Mucosa of descending colon (tissue), 3 donors: Measurements from ENCODE around the gene ACBD4. TPM values are rescaled to one million over a fixed set of nuclear protein-coding genes. Genes with fewer than 3 reads are reported as not detected.

ENCODE experiments used
- ATAC-seq: fragments of 200-7000 bp; cut with Tn5 transposase; one replicate; pipeline ENCODE4 v1.9.1; 2020; ENCODE audit warnings: mild to moderate bottlenecking, moderate library complexity
- DNase-seq, 3 donors: peaks; one replicate each; pipeline ENCODE4 v3.0.0-alpha.2; 2020
- H3K36me3 ChIP-seq: fragments of 200-600 bp; one replicate; pipeline ENCODE4 v1.8.0; 2021; ENCODE audit warnings: low read depth, mild to moderate bottlenecking
- H3K4me1 ChIP-seq: fragments of 200-600 bp; one replicate; pipeline ENCODE4 v1.8.0; 2021; ENCODE audit warnings: low read depth, mild to moderate bottlenecking
- H3K4me3 ChIP-seq: fragments of 200-600 bp; one replicate; pipeline ENCODE4 v1.8.0; 2021; ENCODE audit warnings: mild to moderate bottlenecking
- H3K9me3 ChIP-seq: fragments of 200-600 bp; one replicate; pipeline ENCODE4 v1.8.0; 2021; ENCODE audit warnings: mild to moderate bottlenecking
- intact Hi-C, 2 donors: fragments of 100-400 bp; cut with DNase I in 1 of 2; cut with micrococcal nuclease in 1 of 2; formaldehyde crosslinking; loops; one replicate each; pipeline versions ENCODE4 v1.11.0 to v1.11.1; 2022; cut with DNase I, micrococcal nuclease
- total RNA-seq, 3 donors: library from RNA; stranded (reverse); fragmentation: NEBNext Ultra II Directional in 2 of 3; extraction: Animal tissue kit (Norgen Biotek cat#: 25700) in 2 of 3; gene quantifications; one replicate each; pipeline versions ENCODE4 v1.2.1 to v1.2.4, GENCODE V29; 2021 to 2023
- TF ChIP-seq, protein P1 (sequence below): fragments of 200-600 bp; IDR thresholded peaks from one replicate; pipeline ENCODE4 v1.8.0; 2022; ENCODE audit warnings: antibody characterized with exemption, mild to moderate bottlenecking
- donor health status: DM: no; HTN: no; CAD: no; lungs with moderate emphysema.
- donor health status: DM: no; HTN: no; CAD: no.
- donor health status: DM: no; HTN: yes; CAD: no.

Gene ACBD4
- total RNA-seq, 3 donors from 2014 or later: 18.1 to 28.7 (median 26.3) TPM

GRCh38 chr17:45104907-45105624 is 30.4 kb upstream of the ACBD4 start:
- DNase-seq: no peak
- TF ChIP-seq, protein P1, sequence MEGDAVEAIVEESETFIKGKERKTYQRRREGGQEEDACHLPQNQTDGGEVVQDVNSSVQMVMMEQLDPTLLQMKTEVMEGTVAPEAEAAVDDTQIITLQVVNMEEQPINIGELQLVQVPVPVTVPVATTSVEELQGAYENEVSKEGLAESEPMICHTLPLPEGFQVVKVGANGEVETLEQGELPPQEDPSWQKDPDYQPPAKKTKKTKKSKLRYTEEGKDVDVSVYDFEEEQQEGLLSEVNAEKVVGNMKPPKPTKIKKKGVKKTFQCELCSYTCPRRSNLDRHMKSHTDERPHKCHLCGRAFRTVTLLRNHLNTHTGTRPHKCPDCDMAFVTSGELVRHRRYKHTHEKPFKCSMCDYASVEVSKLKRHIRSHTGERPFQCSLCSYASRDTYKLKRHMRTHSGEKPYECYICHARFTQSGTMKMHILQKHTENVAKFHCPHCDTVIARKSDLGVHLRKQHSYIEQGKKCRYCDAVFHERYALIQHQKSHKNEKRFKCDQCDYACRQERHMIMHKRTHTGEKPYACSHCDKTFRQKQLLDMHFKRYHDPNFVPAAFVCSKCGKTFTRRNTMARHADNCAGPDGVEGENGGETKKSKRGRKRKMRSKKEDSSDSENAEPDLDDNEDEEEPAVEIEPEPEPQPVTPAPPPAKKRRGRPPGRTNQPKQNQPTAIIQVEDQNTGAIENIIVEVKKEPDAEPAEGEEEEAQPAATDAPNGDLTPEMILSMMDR: no peak
- Histone ChIP-seq H3K9me3 (no peaks in the 10 kb centered on the region), H3K4me1 (no peaks in the 10 kb centered on the region), H3K4me3 (no peak overlapping the region), H3K36me3 (peaks cover 17% of the 10 kb centered on the region)
- intact Hi-C loops: no loop called here
- no peak for ATAC-seq

GRCh38 chr17:45106096-45106495 is 29.4 kb upstream of the ACBD4 start:
- TF ChIP-seq, protein P1: no peak
- no peak for DNase-seq
- H3K36me3 ChIP-seq: peaks cover 17% of the 10 kb centered on the region
- H3K4me3 ChIP-seq: no peak overlapping the region
- H3K9me3 ChIP-seq: no peaks in the 10 kb centered on the region
- no peaks in the 10 kb centered on the region for H3K4me1 ChIP-seq
- intact Hi-C loops: no loop called here
- no peak for ATAC-seq

GRCh38 chr17:45106582-45106981 is 28.9 kb upstream of the ACBD4 start:
- Histone ChIP-seq H3K9me3 (no peaks in the 10 kb centered on the region), H3K4me1 (no peaks in the 10 kb centered on the region), H3K4me3 (no peak overlapping the region), H3K36me3 (peaks cover 17% of the 10 kb centered on the region)
- intact Hi-C loops: no loop called here
- no peak for DNase-seq
- TF ChIP-seq, protein P1: no peak
- ATAC-seq: no peak

- no peaks in the 10 kb centered on the region for H3K9me3 ChIP-seq
- H3K4me1 ChIP-seq: no peaks in the 10 kb centered on the region
- peaks cover 17% of the 10 kb centered on the region for H3K36me3 ChIP-seq
- no peak for DNase-seq
- H3K4me3 ChIP-seq: no peak overlapping the region
- TF ChIP-seq, protein P1: no peak
- intact Hi-C loops: no loop called here
- ATAC-seq: no peak
Observed at GRCh38 chr17:45107293-45108010, 28.0 kb upstream of the ACBD4 start.

DNA sequence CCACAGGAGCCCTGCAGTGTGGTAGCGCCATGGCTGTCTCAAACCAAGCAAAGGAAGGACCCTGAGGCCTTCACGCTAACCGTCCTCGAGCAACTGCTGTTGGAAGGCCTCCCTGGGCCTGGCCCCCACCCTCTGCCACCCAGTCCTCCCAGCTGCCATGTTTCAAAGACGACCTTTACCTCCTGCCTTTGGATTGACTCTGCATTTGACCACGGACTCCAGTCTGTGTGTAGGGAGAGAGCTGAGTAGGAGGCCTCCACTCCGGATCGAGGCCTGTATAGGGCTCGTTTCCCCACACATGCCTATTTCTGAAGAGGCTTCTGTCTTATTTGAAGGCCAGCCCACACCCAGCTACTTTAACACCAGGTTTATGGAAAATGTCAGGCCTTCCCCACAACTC is 27.4 kb upstream of the ACBD4 start:
- Histone ChIP-seq H3K36me3 (peaks cover 16% of the 10 kb centered on the region), H3K4me1 (no peaks in the 10 kb centered on the region), H3K9me3 (no peaks in the 10 kb centered on the region), H3K4me3 (no peak overlapping the region)
- TF ChIP-seq, protein P1: no peak
- intact Hi-C loops: no loop called here
- no peak for DNase-seq
- no peak for ATAC-seq
